Lower leg skin (tissue), 3 donors: ENCODE measurements around the gene PANK4.

Source experiments
- CTCF ChIP-seq, 3 donors: fragments of 450-650 bp; IDR thresholded peaks; one replicate each; pipeline ENCODE4 v1.5.1; 2016; ENCODE audit warnings: antibody characterized with exemption in 3 of 3, mild to moderate bottlenecking in 3 of 3, moderate library complexity in 2 of 3
- POLR2A ChIP-seq, 2 donors: fragments of 450-650 bp; IDR thresholded peaks; one replicate each; pipeline ENCODE4 v1.6.1; 2016 to 2017; ENCODE audit warnings: antibody characterized with exemption in 2 of 2, mild to moderate bottlenecking in 1 of 2, moderate library complexity in 1 of 2

GRCh38 chr1:2527556-2527860 is 1.1 kb upstream of the PANK4 start:
- TF ChIP-seq CTCF (IDR thresholded peaks at IDR 0.05) (no peak), POLR2A (IDR thresholded peaks at IDR 0.05) (no peak)
